HepG2 (cell line): ENCODE results near the gene RPS6KA2. TPM values are rescaled to one million over a fixed set of nuclear protein-coding genes. Genes with fewer than 3 reads are reported as not detected.

Source experiments
- EEA1 ChIP-seq: sonication (generic); formaldehyde crosslinking; IDR thresholded peaks from 2 replicates; pipeline ENCODE4 v1.5.1; 2020; ENCODE audit warnings: mild to moderate bottlenecking, missing genetic modification reagents, borderline replicate concordance
- EZH2 ChIP-seq: conservative IDR thresholded peaks from 2 replicates; pipeline ENCODE4 v1.6.1; 2012; ENCODE audit warnings: mild to moderate bottlenecking, low read depth, low read length, moderate library complexity
- HNRNPH1 ChIP-seq: fragments of 200-400 bp; formaldehyde crosslinking; optimal IDR thresholded peaks from 2 replicates; pipeline ENCODE3; 2017; ENCODE audit warnings: mild to moderate bottlenecking, low read depth, low read length
- HNRNPLL ChIP-seq: fragments of 200-400 bp; formaldehyde crosslinking; IDR thresholded peaks from 2 replicates; pipeline ENCODE4 v1.6.1; 2017; ENCODE audit warnings: mild to moderate bottlenecking, low read depth, low read length; ENCODE audit not compliant: poor library complexity, severe bottlenecking
- KAT7 ChIP-seq: IDR thresholded peaks from 2 replicates; pipeline ENCODE4 v1.6.1; 2018; ENCODE audit warnings: borderline replicate concordance, missing compliant biosample characterization
- KDM3A ChIP-seq: IDR thresholded peaks from 2 replicates; pipeline ENCODE4 v1.6.1; 2018; ENCODE audit warnings: low read depth, missing compliant biosample characterization
- NFATC3 ChIP-seq: sonication (generic); formaldehyde crosslinking; IDR thresholded peaks from 2 replicates; pipeline ENCODE4 v1.5.1; 2020; ENCODE audit warnings: mild to moderate bottlenecking, missing genetic modification reagents
- ZNF296 ChIP-seq: sonication (generic); formaldehyde crosslinking; conservative IDR thresholded peaks from 2 replicates; pipeline ENCODE4 v1.5.0; 2020; ENCODE audit warnings: mild to moderate bottlenecking, missing genetic modification reagents
- ZNF446 ChIP-seq: sonication (generic); formaldehyde crosslinking; IDR thresholded peaks from 2 replicates; pipeline ENCODE4 v1.5.0; 2020; ENCODE audit warnings: mild to moderate bottlenecking, missing genetic modification reagents
- ZNF468 ChIP-seq: sonication (generic); formaldehyde crosslinking; IDR thresholded peaks from 2 replicates; pipeline ENCODE4 v1.8.0; 2022; ENCODE audit warnings: mild to moderate bottlenecking, moderate library complexity, missing genetic modification reagents
- ZNF761 ChIP-seq: sonication (generic); formaldehyde crosslinking; conservative IDR thresholded peaks from 2 replicates; pipeline ENCODE4 v1.4.0; 2020; ENCODE audit warnings: mild to moderate bottlenecking, missing genetic modification reagents
- ZNF768 ChIP-seq: sonication (generic); formaldehyde crosslinking; IDR thresholded peaks from 2 replicates; pipeline ENCODE4 v1.4.0; 2020; ENCODE audit warnings: missing genetic modification reagents
- polyA plus RNA-seq, 8 experiments: library from polyadenylated mRNA; depleted of rRNA in 3 of 8; stranded (reverse) in 7 of 8; unstranded in 1 of 8; fragments of >200 nt; fragmentation: Illumina TruSeq in 4 of 8; extraction: Trizol in 4 of 8; gene quantifications; 2 replicates each; pipeline versions ENCODE4 v1.2.1 to v1.2.3, GENCODE V29; 2011 to 2016; ENCODE audit warnings: low read depth in 4 of 8, missing spikeins in 1 of 8, mixed read lengths in 1 of 8; ENCODE audit not compliant: insufficient read depth in 1 of 8
- total RNA-seq, 5 experiments: library from RNA; depleted of rRNA; stranded (reverse); fragments of >200 nt; fragmentation: Illumina TruSeq; extraction: Trizol; gene quantifications; 2 replicates each; pipeline ENCODE4 v1.2.3, GENCODE V29; 2016; ENCODE audit warnings: low read depth in 1 of 5
- TF ChIP-seq, protein P1 (sequence below): sonication (generic); formaldehyde crosslinking; IDR thresholded peaks from 2 replicates; pipeline ENCODE4 v1.5.1; 2020; ENCODE audit warnings: mild to moderate bottlenecking, missing genetic modification reagents, borderline replicate concordance
- TF ChIP-seq, protein P2 (sequence below): IDR thresholded peaks from 2 replicates; pipeline ENCODE4 v1.6.1; 2016; ENCODE audit warnings: missing compliant biosample characterization, missing genetic modification reagents, borderline replicate concordance
- TF ChIP-seq, protein P3 (sequence below): sonication (generic); formaldehyde crosslinking; IDR thresholded peaks from 2 replicates; pipeline ENCODE4 v1.9.0; 2022; ENCODE audit warnings: missing genetic modification reagents, mild to moderate bottlenecking, borderline replicate concordance
- TF ChIP-seq, protein P4 (sequence below): fragments of 450-650 bp; IDR thresholded peaks from 2 replicates; pipeline ENCODE4 v1.6.1; 2016
- TF ChIP-seq, protein P5 (sequence below): sonication (generic); formaldehyde crosslinking; IDR thresholded peaks from 2 replicates; pipeline ENCODE4 v1.5.1; 2020; ENCODE audit warnings: mild to moderate bottlenecking, missing genetic modification reagents, moderate library complexity

RPS6KA2 gene
- total and polyA plus RNA-seq, 2 of the 13 experiments (the other 11 are each of a cell fraction or from before 2014, with no cell fraction given) = 0.22 to 0.38 TPM

DNA sequence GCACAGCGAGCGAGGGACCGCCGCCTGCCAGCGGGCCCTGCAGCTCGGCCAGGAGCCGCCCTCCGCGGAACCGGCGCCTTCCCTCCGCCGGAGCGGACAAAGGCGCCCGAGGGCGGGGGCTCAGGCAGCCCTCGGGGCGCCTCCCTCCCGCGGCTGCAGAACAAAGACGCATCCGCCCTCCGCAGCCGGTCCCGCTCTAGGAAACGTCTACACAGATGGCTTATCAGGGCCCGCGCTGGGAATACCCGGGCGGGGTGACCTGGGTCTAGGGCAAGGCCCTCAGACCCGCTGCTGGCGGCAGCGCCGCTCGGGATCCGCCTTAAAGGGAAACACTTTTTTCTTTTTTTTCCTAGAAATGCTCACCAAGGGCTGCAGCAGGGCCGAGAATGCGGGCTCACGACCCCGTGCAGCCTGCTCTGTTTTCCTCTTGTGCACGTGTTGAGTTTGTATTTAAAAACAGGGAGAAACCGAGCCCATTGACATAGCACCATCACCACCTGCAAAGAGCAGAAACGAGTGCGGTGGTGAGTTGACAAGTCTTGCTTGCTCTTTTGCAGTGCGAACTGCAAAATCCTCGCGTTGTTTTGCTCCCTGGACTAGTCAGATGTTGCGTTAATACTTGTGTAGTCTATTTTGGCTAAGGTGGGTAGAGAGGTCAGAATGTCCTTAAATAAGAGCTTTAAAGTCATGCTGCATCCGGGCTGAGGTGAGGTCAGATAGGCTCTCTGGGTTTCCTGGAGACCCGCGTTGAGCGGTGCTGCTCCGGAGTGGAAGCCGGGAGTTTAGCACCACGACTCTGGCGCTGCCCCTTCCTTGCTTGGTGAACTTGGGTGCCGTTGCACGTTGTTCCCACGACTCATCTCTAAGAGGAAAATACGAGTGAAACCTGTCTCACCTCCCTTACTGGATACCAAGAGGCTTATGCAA, 1.1 kb upstream of the RPS6KA2 start (continued):
- TF ChIP-seq, protein P1, sequence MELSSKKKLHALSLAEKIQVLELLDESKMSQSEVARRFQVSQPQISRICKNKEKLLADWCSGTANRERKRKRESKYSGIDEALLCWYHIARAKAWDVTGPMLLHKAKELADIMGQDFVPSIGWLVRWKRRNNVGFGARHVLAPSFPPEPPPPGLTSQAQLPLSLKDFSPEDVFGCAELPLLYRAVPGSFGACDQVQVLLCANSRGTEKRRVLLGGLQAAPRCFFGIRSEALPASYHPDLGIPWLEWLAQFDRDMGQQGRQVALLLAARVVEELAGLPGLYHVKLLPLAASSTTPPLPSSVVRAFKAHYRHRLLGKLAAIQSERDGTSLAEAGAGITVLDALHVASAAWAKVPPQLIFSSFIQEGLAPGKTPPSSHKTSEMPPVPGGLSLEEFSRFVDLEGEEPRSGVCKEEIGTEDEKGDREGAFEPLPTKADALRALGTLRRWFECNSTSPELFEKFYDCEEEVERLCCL (CRISPR knock-in tag) = no peak
- TF ChIP-seq, protein P2, sequence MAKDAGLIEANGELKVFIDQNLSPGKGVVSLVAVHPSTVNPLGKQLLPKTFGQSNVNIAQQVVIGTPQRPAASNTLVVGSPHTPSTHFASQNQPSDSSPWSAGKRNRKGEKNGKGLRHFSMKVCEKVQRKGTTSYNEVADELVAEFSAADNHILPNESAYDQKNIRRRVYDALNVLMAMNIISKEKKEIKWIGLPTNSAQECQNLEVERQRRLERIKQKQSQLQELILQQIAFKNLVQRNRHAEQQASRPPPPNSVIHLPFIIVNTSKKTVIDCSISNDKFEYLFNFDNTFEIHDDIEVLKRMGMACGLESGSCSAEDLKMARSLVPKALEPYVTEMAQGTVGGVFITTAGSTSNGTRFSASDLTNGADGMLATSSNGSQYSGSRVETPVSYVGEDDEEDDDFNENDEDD (CRISPR knock-in tag) = no peak
- TF ChIP-seq KDM3A = no peak
- TF ChIP-seq KAT7 (CRISPR knock-in tag) = no peak
- TF ChIP-seq NFATC3 = no peak
- no peak for TF ChIP-seq ZNF296
- TF ChIP-seq HNRNPH1 = no peak
- no peak for TF ChIP-seq ZNF468 (CRISPR knock-in tag)
- TF ChIP-seq ZNF768 (CRISPR knock-in tag) = peak; percentile 38; the same call in 1 of the 2 replicates
- peak; percentile 74 for TF ChIP-seq HNRNPLL
- TF ChIP-seq, protein P3, sequence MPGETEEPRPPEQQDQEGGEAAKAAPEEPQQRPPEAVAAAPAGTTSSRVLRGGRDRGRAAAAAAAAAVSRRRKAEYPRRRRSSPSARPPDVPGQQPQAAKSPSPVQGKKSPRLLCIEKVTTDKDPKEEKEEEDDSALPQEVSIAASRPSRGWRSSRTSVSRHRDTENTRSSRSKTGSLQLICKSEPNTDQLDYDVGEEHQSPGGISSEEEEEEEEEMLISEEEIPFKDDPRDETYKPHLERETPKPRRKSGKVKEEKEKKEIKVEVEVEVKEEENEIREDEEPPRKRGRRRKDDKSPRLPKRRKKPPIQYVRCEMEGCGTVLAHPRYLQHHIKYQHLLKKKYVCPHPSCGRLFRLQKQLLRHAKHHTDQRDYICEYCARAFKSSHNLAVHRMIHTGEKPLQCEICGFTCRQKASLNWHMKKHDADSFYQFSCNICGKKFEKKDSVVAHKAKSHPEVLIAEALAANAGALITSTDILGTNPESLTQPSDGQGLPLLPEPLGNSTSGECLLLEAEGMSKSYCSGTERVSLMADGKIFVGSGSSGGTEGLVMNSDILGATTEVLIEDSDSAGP = peak; percentile 73
- TF ChIP-seq, protein P4, sequence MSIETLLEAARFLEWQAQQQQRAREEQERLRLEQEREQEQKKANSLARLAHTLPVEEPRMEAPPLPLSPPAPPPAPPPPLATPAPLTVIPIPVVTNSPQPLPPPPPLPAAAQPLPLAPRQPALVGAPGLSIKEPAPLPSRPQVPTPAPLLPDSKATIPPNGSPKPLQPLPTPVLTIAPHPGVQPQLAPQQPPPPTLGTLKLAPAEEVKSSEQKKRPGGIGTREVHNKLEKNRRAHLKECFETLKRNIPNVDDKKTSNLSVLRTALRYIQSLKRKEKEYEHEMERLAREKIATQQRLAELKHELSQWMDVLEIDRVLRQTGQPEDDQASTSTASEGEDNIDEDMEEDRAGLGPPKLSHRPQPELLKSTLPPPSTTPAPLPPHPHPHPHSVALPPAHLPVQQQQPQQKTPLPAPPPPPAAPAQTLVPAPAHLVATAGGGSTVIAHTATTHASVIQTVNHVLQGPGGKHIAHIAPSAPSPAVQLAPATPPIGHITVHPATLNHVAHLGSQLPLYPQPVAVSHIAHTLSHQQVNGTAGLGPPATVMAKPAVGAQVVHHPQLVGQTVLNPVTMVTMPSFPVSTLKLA = peak; percentile 51; the same call in 1 of the 2 replicates
- TF ChIP-seq ZNF761 (CRISPR knock-in tag) = no peak
- no peak for TF ChIP-seq EEA1 (CRISPR knock-in tag)
- 0 out of 2 replicates have a peak, but pooled peaks have one; percentile 30 for TF ChIP-seq ZNF446
- TF ChIP-seq, protein P5, sequence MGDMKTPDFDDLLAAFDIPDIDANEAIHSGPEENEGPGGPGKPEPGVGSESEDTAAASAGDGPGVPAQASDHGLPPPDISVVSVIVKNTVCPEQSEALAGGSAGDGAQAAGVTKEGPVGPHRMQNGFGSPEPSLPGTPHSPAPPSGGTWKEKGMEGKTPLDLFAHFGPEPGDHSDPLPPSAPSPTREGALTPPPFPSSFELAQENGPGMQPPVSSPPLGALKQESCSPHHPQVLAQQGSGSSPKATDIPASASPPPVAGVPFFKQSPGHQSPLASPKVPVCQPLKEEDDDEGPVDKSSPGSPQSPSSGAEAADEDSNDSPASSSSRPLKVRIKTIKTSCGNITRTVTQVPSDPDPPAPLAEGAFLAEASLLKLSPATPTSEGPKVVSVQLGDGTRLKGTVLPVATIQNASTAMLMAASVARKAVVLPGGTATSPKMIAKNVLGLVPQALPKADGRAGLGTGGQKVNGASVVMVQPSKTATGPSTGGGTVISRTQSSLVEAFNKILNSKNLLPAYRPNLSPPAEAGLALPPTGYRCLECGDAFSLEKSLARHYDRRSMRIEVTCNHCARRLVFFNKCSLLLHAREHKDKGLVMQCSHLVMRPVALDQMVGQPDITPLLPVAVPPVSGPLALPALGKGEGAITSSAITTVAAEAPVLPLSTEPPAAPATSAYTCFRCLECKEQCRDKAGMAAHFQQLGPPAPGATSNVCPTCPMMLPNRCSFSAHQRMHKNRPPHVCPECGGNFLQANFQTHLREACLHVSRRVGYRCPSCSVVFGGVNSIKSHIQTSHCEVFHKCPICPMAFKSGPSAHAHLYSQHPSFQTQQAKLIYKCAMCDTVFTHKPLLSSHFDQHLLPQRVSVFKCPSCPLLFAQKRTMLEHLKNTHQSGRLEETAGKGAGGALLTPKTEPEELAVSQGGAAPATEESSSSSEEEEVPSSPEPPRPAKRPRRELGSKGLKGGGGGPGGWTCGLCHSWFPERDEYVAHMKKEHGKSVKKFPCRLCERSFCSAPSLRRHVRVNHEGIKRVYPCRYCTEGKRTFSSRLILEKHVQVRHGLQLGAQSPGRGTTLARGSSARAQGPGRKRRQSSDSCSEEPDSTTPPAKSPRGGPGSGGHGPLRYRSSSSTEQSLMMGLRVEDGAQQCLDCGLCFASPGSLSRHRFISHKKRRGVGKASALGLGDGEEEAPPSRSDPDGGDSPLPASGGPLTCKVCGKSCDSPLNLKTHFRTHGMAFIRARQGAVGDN = peak; percentile 45; the same call in 1 of the 2 replicates
- TF ChIP-seq EZH2 = peak; percentile 99
